ENCODE measurements around the gene ABCF1. TPM values are rescaled to one million over a fixed set of nuclear protein-coding genes. Genes with fewer than 3 reads are reported as not detected.
A peak's percentile ranks its signal among the peaks of the same experiment; 100 is the strongest.

Gene ABCF1
- total and polyA plus RNA-seq, 9 of the 15 experiments (the other 6 are each of a cell fraction or from before 2014, with no cell fraction given), result 41.6 to 193 (median 102) TPM

DNA sequence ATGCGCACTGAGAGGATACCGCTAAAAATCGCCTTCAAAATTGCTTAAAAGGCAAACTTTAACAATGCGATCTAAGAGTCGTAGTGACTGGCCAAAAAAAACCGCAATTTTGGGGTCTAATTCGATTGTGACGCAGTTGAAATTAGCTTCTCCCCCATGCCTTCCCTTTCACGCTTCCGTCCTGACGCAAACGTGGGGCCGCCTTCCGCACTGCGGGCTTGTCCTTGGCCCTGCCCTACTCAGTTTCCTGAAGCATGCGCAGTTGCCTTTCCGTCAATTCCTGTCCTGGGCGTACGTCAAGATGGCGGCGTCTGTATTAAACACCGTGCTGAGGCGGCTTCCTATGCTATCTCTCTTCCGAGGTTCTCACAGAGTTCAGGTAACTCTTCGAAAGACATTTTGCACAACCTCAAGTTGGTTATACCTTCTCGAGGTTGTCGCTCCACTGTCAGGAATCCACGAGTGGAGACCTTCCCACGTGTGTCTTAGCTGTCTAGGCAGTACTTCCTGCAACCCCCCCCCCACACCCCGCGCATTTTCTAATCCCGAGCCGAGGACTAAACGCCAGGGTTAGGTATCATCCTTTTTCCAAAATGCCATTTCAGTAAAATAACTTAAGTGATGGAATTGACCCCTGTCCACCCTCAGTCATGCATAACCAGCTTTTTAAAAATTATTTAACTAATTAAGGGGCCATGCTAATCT is 46.5 kb downstream of the ABCF1 start, which contains the start of gene MRPS18B (continued):
- TF ChIP-seq ARID3B (CRISPR knock-in tag; IDR thresholded peaks at IDR 0.05; ENCODE audit: borderline replicate concordance) (no peak), SP1 (CRISPR knock-in tag; IDR thresholded peaks at IDR 0.05) (peak; percentile 74), MEIS2 (IDR thresholded peaks at IDR 0.05; ENCODE audit: partially characterized antibody) (peak; percentile 81), TCF7L2 (IDR thresholded peaks at IDR 0.05; ENCODE audit: low read depth, low read length) (no peak), BCOR (IDR thresholded peaks at IDR 0.05) (no peak), USF1 (CRISPR knock-in tag; IDR thresholded peaks at IDR 0.05) (no peak), IFI16 (CRISPR knock-in tag; IDR thresholded peaks at IDR 0.05) (no peak), KAT2B (IDR thresholded peaks at IDR 0.05; ENCODE audit: low read depth, low read length) (no peak), RFX7 (CRISPR knock-in tag; IDR thresholded peaks at IDR 0.05) (no peak), ZBTB33 (CRISPR knock-in tag; IDR thresholded peaks at IDR 0.05) (peak; percentile 32; the same call in 1 of the 2 replicates), TAF15 (IDR thresholded peaks at IDR 0.05; ENCODE audit: low read depth, low read length) (no peak), CBFA2T3 (IDR thresholded peaks at IDR 0.05) (no peak), NFYB (IDR thresholded peaks at IDR 0.05; ENCODE audit: extremely low read depth, insufficient read length) (no peak), ZKSCAN1 (IDR thresholded peaks at IDR 0.05; ENCODE audit: low read depth, low read length) (0 out of 2 replicates have a peak, but pooled peaks have one; percentile 12), NBN (IDR thresholded peaks at IDR 0.05; ENCODE audit: low read depth) (peak; percentile 77), ZNF695 (CRISPR knock-in tag; IDR thresholded peaks at IDR 0.05) (no peak; the same call in 1 of the 2 replicates), STAG1 (CRISPR knock-in tag; IDR thresholded peaks at IDR 0.05; ENCODE audit: borderline replicate concordance) (no peak)
- TF ChIP-seq, protein P1, sequence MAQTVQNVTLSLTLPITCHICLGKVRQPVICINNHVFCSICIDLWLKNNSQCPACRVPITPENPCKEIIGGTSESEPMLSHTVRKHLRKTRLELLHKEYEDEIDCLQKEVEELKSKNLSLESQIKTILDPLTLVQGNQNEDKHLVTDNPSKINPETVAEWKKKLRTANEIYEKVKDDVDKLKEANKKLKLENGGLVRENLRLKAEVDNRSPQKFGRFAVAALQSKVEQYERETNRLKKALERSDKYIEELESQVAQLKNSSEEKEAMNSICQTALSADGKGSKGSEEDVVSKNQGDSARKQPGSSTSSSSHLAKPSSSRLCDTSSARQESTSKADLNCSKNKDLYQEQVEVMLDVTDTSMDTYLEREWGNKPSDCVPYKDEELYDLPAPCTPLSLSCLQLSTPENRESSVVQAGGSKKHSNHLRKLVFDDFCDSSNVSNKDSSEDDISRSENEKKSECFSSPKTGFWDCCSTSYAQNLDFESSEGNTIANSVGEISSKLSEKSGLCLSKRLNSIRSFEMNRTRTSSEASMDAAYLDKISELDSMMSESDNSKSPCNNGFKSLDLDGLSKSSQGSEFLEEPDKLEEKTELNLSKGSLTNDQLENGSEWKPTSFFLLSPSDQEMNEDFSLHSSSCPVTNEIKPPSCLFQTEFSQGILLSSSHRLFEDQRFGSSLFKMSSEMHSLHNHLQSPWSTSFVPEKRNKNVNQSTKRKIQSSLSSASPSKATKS (CRISPR knock-in tag; IDR thresholded peaks at IDR 0.05), result no peak
- TF ChIP-seq, protein P2, sequence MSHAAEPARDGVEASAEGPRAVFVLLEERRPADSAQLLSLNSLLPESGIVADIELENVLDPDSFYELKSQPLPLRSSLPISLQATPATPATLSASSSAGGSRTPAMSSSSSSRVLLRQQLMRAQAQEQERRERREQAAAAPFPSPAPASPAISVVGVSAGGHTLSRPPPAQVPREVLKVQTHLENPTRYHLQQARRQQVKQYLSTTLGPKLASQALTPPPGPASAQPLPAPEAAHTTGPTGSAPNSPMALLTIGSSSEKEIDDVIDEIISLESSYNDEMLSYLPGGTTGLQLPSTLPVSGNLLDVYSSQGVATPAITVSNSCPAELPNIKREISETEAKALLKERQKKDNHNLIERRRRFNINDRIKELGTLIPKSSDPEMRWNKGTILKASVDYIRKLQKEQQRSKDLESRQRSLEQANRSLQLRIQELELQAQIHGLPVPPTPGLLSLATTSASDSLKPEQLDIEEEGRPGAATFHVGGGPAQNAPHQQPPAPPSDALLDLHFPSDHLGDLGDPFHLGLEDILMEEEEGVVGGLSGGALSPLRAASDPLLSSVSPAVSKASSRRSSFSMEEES (CRISPR knock-in tag; IDR thresholded peaks at IDR 0.05), result no peak; the same call in 1 of the 2 replicates
- TF ChIP-seq, protein P3, sequence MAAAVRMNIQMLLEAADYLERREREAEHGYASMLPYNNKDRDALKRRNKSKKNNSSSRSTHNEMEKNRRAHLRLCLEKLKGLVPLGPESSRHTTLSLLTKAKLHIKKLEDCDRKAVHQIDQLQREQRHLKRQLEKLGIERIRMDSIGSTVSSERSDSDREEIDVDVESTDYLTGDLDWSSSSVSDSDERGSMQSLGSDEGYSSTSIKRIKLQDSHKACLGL (CRISPR knock-in tag; IDR thresholded peaks at IDR 0.05; ENCODE audit: borderline replicate concordance, poor library complexity, severe bottlenecking), result peak; percentile 94

Data from K562 (cell line).